Measurements from ENCODE around the gene SEMA3F. TPM values are rescaled to one million over a fixed set of nuclear protein-coding genes. Genes with fewer than 3 reads are reported as not detected.

The SEMA3F gene
- total RNA-seq, 6 experiments from 2014 or later: 1.2 to 5.9 (median 4.2) TPM

DNA sequence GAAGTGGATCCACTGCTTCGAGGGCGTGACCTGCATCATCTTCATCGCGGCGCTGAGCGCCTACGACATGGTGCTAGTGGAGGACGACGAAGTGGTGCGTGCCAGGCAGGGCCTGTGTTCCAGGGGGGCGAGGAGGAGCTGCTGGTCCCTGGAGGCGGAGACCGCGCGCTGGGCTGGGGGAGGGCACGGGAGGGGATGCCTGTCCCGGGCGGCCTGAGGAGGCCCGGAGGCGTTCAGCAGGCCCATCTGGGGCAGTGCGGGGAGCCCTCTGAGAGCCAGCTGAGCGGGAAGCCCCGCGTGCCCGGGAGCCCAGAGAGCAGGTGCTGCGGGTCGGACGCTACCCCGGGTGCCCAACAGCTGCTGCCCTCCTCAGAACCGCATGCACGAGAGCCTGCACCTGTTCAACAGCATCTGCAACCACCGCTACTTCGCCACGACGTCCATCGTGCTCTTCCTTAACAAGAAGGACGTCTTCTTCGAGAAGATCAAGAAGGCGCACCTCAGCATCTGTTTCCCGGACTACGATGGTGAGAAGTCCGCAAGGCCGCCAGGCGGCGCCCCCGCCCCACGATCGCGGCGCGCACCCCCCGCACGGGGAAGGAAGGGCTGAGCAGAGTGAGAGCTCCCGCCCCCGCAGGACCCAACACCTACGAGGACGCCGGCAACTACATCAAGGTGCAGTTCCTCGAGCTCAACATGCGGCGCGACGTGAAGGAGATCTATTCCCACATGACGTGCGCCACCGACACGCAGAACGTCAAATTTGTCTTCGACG is 39.2 kb downstream of the SEMA3F start:
- Histone ChIP-seq H3K27ac (peak overlapping the region in 2 of 3 donors; percentile 4 to 92), H3K27me3 (no peaks in the 10 kb centered on the region), H3K36me3 (no peaks in the 10 kb centered on the region), H3K4me1 (peaks cover 0 to 44% (median 12%) of the 10 kb centered on the region in 4 donors), H3K4me3 (peak overlapping the region; percentile 10 to 53 (median 48)), H3K9me3 (no peaks in the 10 kb centered on the region)
- intact Hi-C loops (cut with DNase I): loop anchor here (5.0 kb wide), 2 partner anchors 33 to 83 kb away; partner anchors contain the start of gene LSMEM2 (in 1 of the 2)
- 9% methylated on average over 11 of the region's 70 CpGs for WGBS (ENCODE audit: insufficient coverage, low coverage, low lambda C conversion rate, missing lambda C conversion rate)
- ATAC-seq (peak; percentile 49 to 58 (median 52)), DNase-seq (peak; percentile 79 to 82 (median 81))
- TF ChIP-seq POLR2A (IDR thresholded peaks at IDR 0.05): no peak
- TF ChIP-seq, protein P1, sequence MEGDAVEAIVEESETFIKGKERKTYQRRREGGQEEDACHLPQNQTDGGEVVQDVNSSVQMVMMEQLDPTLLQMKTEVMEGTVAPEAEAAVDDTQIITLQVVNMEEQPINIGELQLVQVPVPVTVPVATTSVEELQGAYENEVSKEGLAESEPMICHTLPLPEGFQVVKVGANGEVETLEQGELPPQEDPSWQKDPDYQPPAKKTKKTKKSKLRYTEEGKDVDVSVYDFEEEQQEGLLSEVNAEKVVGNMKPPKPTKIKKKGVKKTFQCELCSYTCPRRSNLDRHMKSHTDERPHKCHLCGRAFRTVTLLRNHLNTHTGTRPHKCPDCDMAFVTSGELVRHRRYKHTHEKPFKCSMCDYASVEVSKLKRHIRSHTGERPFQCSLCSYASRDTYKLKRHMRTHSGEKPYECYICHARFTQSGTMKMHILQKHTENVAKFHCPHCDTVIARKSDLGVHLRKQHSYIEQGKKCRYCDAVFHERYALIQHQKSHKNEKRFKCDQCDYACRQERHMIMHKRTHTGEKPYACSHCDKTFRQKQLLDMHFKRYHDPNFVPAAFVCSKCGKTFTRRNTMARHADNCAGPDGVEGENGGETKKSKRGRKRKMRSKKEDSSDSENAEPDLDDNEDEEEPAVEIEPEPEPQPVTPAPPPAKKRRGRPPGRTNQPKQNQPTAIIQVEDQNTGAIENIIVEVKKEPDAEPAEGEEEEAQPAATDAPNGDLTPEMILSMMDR (IDR thresholded peaks at IDR 0.05): peak; percentile 73 to 93 (median 80)

DNA sequence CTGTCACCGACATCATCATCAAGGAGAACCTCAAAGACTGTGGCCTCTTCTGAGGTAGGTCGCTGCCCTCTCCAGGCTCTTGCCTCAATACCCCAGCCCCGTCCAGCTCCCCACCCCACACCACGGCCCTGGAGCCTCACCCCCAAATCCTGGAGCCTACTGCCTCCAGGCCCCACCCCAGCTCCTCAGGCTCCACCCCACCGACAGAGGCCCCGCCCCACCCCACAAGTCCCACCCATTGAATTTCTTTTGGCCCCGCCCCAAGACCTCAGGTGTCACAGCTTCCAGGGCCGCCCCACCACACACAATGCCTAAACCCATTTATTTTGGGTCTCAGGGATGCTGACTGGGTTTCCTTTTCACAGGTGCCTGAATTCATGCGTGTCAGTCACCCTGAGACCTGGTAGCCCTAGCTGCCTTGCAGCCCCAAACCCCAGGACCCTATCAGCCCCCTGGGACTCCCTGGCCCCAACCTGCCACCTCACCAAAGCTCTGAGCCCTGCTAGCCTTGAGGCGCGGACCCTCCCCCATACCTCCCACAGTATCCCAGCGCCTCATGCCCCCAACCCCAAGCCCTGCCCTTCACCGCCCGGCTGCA is 39.9 kb downstream of the SEMA3F start:
- intact Hi-C loops (cut with DNase I): loop anchor here (5.0 kb wide), 2 partner anchors 32 to 82 kb away; partner anchors contain the start of gene LSMEM2 (in 1 of the 2)
- peak overlapping the region; percentile 10 to 53 (median 48) for H3K4me3 ChIP-seq
- peak; percentile 67 to 77 (median 75) for ATAC-seq

DNA sequence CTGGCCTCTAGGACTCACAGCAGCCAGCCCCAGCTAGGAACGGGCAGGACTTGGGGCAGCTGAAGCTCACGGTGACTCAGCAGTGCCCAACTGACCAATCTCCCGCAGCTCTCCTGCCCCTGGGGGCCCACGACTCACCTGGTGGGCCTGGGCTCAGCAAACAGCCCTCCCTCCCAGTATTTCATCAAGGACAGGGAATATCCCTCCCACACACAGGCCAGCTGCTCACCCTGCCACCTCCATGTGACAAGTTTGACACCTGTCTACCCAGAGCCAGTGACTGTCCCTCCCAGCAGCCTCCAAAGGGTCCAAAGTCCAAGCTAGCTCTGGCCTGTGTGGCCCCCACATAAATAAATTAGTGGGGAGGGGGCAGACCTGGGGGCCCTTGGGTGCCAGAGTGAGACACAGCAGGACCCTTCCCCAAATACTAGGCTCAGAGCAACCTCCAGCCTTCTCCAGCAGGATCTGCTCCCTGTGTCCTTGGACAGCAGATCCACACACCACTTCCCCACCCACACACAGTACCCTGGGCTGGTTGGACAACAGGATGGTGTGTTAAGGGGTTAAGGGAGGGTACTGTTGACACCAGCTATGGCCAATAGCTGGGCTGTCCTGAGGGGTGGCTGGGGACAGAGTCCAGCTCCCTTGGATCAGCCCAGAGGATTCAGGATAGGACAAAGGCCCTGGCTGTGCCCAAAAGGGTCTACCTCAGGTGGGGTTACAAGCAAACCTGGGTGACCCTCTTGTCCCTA is 40.6 kb downstream of the SEMA3F start:
- peak overlapping the region in 2 of 3 donors; percentile 48 to 53 for H3K4me3 ChIP-seq
- ATAC-seq (peak; percentile 77 to 91 (median 83)), DNase-seq (peak; percentile 74 to 93 (median 92))
- TF ChIP-seq, protein P1 (IDR thresholded peaks at IDR 0.05): no peak
- TF ChIP-seq POLR2A (IDR thresholded peaks at IDR 0.05): peak; percentile 77
- no peaks in the 10 kb centered on the region for H3K9me3 ChIP-seq
- H3K27ac ChIP-seq: peak overlapping the region; percentile 81 to 98 (median 92)
- H3K4me1 ChIP-seq: peaks cover 0 to 44% (median 12%) of the 10 kb centered on the region in 4 donors
- intact Hi-C loops (cut with DNase I): no loop called here
- 24% methylated on average over 4 of the region's 4 CpGs for WGBS (ENCODE audit: insufficient coverage, low coverage, low lambda C conversion rate, missing lambda C conversion rate)
- no peaks in the 10 kb centered on the region for H3K27me3 ChIP-seq
- no peaks in the 10 kb centered on the region for H3K36me3 ChIP-seq

More for the DNA sequence above, 39.9 kb downstream of the SEMA3F start:
- peaks cover 0 to 44% (median 12%) of the 10 kb centered on the region in 4 donors for H3K4me1 ChIP-seq
- no peaks in the 10 kb centered on the region for H3K36me3 ChIP-seq
- H3K27ac ChIP-seq: peak overlapping the region; percentile 81 to 98 (median 92)
- H3K27me3 ChIP-seq: no peaks in the 10 kb centered on the region
- H3K9me3 ChIP-seq: no peaks in the 10 kb centered on the region
- WGBS (ENCODE audit: insufficient coverage, low coverage, low lambda C conversion rate, missing lambda C conversion rate): 19% methylated on average over 13 of the region's 14 CpGs
- peak; percentile 80 to 92 (median 89) for DNase-seq
- TF ChIP-seq, protein P1 (IDR thresholded peaks at IDR 0.05): no peak
- no peak for TF ChIP-seq POLR2A (IDR thresholded peaks at IDR 0.05)

DNA sequence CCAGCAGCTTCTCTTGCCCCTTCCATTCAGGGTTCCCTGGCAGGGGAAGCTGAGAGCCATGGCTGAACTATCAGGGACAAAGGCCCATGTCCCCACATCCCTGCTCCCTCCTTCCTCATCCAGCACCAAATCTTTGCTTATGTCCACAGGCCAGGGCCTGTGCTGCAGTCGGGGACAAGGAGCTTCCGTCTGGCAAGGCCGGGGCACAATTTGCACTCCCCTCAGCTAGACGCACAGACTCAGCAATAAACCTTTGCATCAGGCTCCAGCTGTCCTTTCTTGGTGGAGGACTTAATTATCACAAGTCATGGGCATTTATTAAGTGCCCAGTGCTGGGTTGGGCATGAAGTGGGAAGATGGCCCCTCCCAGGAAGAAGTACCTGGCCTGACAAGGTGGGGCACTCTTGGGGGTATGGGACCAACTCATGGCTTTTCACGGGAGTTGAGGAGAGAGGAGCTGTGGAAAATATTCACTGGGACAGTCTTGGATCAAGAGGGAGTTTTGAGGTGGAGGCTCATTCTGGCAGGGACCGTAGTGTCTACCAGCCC is 41.2 kb downstream of the SEMA3F start:
- 23% methylated on average over 3 of the region's 6 CpGs for WGBS (ENCODE audit: insufficient coverage, low coverage, low lambda C conversion rate, missing lambda C conversion rate)
- DNase-seq (no peak), ATAC-seq (peak; percentile 5 to 37 (median 34))
- Histone ChIP-seq H3K27ac (peak overlapping the region; percentile 81 to 98 (median 92)), H3K9me3 (no peaks in the 10 kb centered on the region), H3K4me3 (no peak overlapping the region), H3K4me1 (peaks cover 0 to 45% (median 16%) of the 10 kb centered on the region in 4 donors), H3K27me3 (no peaks in the 10 kb centered on the region), H3K36me3 (no peaks in the 10 kb centered on the region)
- intact Hi-C loops (cut with DNase I): no loop called here
- TF ChIP-seq, protein P1 (IDR thresholded peaks at IDR 0.05): no peak
- no peak for TF ChIP-seq POLR2A (IDR thresholded peaks at IDR 0.05)

Data from right lobe of liver (tissue), 6 donors.